ENCODE measurements around the gene SYCN. TPM values are rescaled to one million over a fixed set of nuclear protein-coding genes. Genes with fewer than 3 reads are reported as not detected.
"Not testable (repeated sequence)": the region's sequence is repeated elsewhere in the genome, so short reads cannot be mapped to it uniquely, and the experiment has no call there.

The SYCN gene, protein sequence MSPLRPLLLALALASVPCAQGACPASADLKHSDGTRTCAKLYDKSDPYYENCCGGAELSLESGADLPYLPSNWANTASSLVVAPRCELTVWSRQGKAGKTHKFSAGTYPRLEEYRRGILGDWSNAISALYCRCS
- not detected for polyA plus RNA-seq
- long read RNA-seq, donor 1 = 0 reads
- long read RNA-seq, donor 2 = 0 reads
- long read RNA-seq, donor 3 = 0 reads
- long read RNA-seq, donor 4 = 0 reads
- long read RNA-seq, donor 5 = 0 reads
- long read RNA-seq, donor 6 = 0 reads
- long read RNA-seq, donor 7 = 0 reads
- long read RNA-seq, donor 8 = 0 reads
- long read RNA-seq, donor 9 = 0 reads
- long read RNA-seq, donor 10 = 0 reads
- long read RNA-seq, donor 11 = 0 reads

DNA sequence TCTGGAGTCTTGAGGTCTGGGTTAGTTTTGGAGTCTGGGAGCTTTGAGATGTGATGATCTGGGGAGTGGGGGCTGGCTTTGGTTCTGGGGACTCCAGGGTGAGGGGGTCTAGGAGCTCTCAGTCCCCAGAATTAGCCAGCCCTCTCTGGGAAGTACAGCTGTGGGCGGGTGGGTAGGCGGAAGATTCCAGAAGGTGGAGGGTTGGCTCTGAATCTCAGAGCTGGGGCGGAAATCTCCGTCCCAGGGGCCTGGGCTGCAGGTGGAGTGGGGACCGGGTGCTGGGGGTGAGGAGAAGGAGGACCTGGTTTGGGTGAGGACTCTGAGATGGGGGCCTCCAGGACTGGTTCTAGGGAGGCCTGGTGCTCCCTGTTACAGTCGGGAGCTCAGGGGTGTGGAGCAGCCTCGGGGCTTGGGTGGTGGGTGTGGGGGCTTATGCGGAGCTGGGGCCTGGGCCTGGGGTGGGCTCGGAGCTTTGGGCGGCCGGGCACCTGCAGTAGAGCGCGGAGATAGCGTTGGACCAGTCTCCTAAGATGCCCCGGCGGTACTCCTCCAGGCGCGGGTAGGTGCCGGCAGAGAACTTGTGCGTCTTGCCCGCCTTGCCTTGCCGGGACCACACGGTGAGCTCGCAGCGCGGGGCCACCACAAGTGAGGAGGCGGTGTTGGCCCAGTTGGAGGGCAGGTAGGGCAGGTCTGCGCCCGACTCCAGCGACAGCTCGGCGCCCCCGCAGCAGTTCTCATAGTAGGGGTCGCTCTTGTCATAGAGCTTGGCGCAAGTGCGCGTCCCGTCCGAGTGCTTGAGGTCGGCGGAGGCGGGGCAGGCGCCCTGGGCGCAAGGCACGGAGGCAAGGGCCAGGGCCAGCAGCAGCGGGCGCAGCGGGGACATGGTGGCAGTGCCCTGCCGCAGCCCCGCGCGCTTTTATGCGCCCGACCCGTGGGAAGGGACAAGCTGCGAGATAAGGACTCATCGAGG, at the start of gene SYCN:
SYCN (minus strand) TSS at position 892 of the 970 bp plus-strand sequence; CDS start at position 883, 9 bp downstream.
- H3K27me3 ChIP-seq (ENCODE audit: control insufficient read depth, insufficient read depth, low read length) = peaks cover 46% of the 10 kb centered on the region
- WGBS (ENCODE audit: insufficient coverage, low lambda C conversion rate) = no CpG with 5 or more reads among the region's 57 CpGs
- H3K9me3 ChIP-seq (ENCODE audit: control insufficient read depth, low read depth, low read length) = peaks cover 9% of the 10 kb centered on the region
- DNase-seq = no peak
- no peak within 1 kb of the TSS for H3K4me3 ChIP-seq (ENCODE audit: low read length)
- H3K27ac ChIP-seq (ENCODE audit: low read length) = no peak within 1 kb of the TSS
- no peaks in the 10 kb centered on the region for H3K36me3 ChIP-seq (ENCODE audit: control insufficient read depth, insufficient read depth, low read length)
- H3K4me1 ChIP-seq (ENCODE audit: control insufficient read depth, insufficient read depth, low read length) = peaks cover 13% of the 10 kb centered on the region

DNA sequence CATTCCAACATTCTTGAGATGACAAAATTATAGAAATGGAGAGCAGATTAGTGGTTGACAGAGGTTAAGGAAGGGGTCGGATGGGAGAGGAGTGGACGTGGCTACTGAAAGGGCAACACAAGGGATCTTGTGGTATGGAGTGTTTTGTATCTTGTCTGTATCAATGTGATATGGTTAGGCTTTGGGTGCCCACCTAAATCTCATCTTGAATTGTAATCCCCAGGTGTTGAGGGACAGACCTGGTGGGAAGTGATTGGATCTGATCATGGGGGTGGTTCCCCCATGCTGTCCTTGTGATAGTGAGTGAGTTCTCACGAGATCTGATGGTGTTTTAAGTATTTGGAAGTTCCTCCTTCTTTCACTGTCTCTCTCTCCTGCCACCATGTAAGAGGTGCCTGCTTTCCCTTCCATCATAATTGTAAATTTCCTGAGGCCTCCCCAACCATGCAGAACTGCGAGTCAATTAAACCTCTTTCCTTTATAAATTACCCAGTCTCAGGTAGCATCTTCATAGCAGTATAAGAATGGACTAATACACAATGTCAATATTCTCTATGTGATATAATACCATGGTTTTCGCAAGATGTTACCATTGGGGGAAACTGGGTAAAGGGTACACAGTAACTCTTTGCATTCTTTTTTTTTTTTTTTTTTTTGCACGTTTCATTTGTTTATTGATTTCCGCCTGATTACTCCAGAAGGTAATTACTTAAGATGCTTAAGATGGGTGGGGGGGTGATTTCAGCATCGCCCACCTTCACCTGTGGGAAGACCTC, 49.5 kb upstream of the SYCN start:
- no peaks in the 10 kb centered on the region for H3K36me3 ChIP-seq (ENCODE audit: control insufficient read depth, insufficient read depth, low read length)
- no peaks in the 10 kb centered on the region for H3K9me3 ChIP-seq (ENCODE audit: control insufficient read depth, low read depth, low read length)
- peaks cover 22% of the 10 kb centered on the region for H3K27me3 ChIP-seq (ENCODE audit: control insufficient read depth, insufficient read depth, low read length)
- no peak overlapping the region for H3K4me3 ChIP-seq (ENCODE audit: low read length)
- no peak for DNase-seq
- H3K4me1 ChIP-seq (ENCODE audit: control insufficient read depth, insufficient read depth, low read length) = peaks cover 7% of the 10 kb centered on the region
- 92% methylated on average over 2 of the region's 8 CpGs for WGBS (ENCODE audit: insufficient coverage, low lambda C conversion rate)
- no peak overlapping the region for H3K27ac ChIP-seq (ENCODE audit: low read length)

DNA sequence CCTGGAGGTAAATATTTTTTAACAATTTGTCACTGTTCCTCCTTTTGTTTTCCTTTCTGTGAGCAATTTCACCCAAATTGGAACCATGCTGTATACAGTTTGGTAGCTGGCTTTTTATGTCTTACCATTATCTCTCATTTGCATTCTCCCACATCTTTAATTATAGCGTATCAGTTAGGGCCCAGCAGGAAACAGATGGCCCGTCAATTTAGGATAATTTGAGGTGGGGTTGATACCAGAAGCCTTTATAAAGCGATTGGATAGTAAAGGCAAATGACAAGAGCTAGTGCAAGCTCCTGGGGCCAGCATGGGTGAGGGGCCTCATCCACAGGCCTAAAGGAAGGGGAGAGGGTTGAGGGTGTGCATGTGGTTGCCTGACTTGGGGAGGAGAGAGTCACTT, 48.4 kb upstream of the SYCN start:
- H3K27me3 ChIP-seq (ENCODE audit: control insufficient read depth, insufficient read depth, low read length) = peaks cover 32% of the 10 kb centered on the region
- WGBS (ENCODE audit: insufficient coverage, low lambda C conversion rate) = 80% methylated on average over 1 of the region's 3 CpGs
- H3K4me3 ChIP-seq (ENCODE audit: low read length) = no peak overlapping the region
- no peak overlapping the region for H3K27ac ChIP-seq (ENCODE audit: low read length)
- H3K9me3 ChIP-seq (ENCODE audit: control insufficient read depth, low read depth, low read length) = peaks cover 5% of the 10 kb centered on the region
- peaks cover 12% of the 10 kb centered on the region for H3K4me1 ChIP-seq (ENCODE audit: control insufficient read depth, insufficient read depth, low read length)
- H3K36me3 ChIP-seq (ENCODE audit: control insufficient read depth, insufficient read depth, low read length) = no peaks in the 10 kb centered on the region
- no peak for DNase-seq

DNA sequence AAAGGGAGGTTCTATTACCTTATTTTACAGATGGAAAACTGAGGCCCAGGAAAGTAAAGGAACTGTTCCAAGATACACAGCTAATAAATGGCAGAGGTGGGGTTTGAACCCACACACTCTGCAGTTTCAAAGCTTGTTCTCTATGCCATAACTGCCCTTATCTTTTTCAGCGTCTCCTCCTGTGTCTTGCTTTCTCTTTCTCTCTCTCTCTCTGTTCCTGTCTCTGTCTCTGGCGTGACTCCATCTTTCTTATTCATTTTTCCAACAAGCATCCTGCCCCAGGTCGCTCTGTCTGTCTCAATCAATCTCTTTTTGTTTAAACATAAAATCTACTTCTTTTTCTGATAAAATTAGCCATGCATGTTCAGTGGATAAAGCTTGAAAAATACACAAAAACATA, 47.8 kb upstream of the SYCN start:
- Histone ChIP-seq H3K9me3 (ENCODE audit: control insufficient read depth, low read depth, low read length) (peaks cover 5% of the 10 kb centered on the region), H3K4me1 (ENCODE audit: control insufficient read depth, insufficient read depth, low read length) (peaks cover 17% of the 10 kb centered on the region), H3K27ac (ENCODE audit: low read length) (no peak overlapping the region), H3K27me3 (ENCODE audit: control insufficient read depth, insufficient read depth, low read length) (peaks cover 38% of the 10 kb centered on the region), H3K36me3 (ENCODE audit: control insufficient read depth, insufficient read depth, low read length) (no peaks in the 10 kb centered on the region), H3K4me3 (ENCODE audit: low read length) (no peak overlapping the region)
- WGBS (ENCODE audit: insufficient coverage, low lambda C conversion rate) = 47% methylated on average over 3 of the region's 3 CpGs
- DNase-seq = no peak

DNA sequence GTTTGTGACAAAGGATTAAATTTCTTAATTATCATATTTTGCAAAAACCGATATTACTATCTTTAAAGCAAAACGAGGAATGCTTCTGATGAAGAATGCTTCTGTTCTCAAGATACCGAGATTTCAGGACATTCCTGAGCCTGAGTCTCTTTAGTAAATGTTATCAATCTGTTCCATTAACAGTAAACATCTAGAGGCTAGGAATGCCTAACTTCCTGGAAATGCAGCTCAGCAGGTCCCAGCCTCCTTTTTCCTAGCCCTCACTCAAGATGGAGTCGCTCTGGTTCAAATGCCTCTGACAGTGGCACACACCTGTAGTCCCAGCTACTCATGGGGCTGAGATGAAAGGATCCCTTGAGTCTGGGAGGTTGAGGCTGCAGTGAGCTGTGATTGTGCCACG, 47.0 kb upstream of the SYCN start:
- Histone ChIP-seq H3K36me3 (ENCODE audit: control insufficient read depth, insufficient read depth, low read length) (no peaks in the 10 kb centered on the region), H3K27ac (ENCODE audit: low read length) (no peak overlapping the region), H3K9me3 (ENCODE audit: control insufficient read depth, low read depth, low read length) (peaks cover 5% of the 10 kb centered on the region), H3K4me3 (ENCODE audit: low read length) (no peak overlapping the region), H3K27me3 (ENCODE audit: control insufficient read depth, insufficient read depth, low read length) (peaks cover 36% of the 10 kb centered on the region), H3K4me1 (ENCODE audit: control insufficient read depth, insufficient read depth, low read length) (peaks cover 17% of the 10 kb centered on the region)
- no CpG with 5 or more reads among the region's 5 CpGs for WGBS (ENCODE audit: insufficient coverage, low lambda C conversion rate)
- no peak for DNase-seq

DNA sequence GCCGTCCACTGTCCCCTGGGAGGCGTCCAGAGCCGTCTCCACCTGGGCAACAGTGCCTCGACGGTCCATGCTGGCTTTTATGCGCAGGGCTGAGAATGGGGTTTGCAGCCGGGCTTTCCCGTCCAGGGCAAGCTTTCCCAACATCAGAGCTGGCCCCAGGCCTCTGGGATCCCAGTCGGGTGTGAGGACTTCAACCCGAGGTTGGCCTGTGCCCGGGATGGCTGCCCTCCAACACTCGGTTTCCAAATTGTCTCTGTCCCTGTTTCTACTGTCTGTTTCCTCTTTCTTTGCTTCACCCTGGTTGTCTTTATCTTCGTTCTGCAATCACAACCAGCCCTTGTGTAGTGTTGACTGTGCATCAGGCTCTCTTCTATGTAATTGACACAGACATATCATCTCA, 44.7 kb upstream of the SYCN start, which contains the start of gene IFNL4:
IFNL4 (minus strand) TSS at position 51 of the 400 bp plus-strand sequence.
- 51% methylated on average over 2 of the region's 13 CpGs for WGBS (ENCODE audit: insufficient coverage, low lambda C conversion rate)
- no peak within 1 kb of the TSS for H3K4me3 ChIP-seq (ENCODE audit: low read length)
- H3K27me3 ChIP-seq (ENCODE audit: control insufficient read depth, insufficient read depth, low read length) = peaks cover 36% of the 10 kb centered on the region
- H3K4me1 ChIP-seq (ENCODE audit: control insufficient read depth, insufficient read depth, low read length) = peaks cover 11% of the 10 kb centered on the region
- no peak for DNase-seq
- no peak within 1 kb of the TSS for H3K27ac ChIP-seq (ENCODE audit: low read length)
- peaks cover 5% of the 10 kb centered on the region for H3K9me3 ChIP-seq (ENCODE audit: control insufficient read depth, low read depth, low read length)
- H3K36me3 ChIP-seq (ENCODE audit: control insufficient read depth, insufficient read depth, low read length) = no peaks in the 10 kb centered on the region

DNA sequence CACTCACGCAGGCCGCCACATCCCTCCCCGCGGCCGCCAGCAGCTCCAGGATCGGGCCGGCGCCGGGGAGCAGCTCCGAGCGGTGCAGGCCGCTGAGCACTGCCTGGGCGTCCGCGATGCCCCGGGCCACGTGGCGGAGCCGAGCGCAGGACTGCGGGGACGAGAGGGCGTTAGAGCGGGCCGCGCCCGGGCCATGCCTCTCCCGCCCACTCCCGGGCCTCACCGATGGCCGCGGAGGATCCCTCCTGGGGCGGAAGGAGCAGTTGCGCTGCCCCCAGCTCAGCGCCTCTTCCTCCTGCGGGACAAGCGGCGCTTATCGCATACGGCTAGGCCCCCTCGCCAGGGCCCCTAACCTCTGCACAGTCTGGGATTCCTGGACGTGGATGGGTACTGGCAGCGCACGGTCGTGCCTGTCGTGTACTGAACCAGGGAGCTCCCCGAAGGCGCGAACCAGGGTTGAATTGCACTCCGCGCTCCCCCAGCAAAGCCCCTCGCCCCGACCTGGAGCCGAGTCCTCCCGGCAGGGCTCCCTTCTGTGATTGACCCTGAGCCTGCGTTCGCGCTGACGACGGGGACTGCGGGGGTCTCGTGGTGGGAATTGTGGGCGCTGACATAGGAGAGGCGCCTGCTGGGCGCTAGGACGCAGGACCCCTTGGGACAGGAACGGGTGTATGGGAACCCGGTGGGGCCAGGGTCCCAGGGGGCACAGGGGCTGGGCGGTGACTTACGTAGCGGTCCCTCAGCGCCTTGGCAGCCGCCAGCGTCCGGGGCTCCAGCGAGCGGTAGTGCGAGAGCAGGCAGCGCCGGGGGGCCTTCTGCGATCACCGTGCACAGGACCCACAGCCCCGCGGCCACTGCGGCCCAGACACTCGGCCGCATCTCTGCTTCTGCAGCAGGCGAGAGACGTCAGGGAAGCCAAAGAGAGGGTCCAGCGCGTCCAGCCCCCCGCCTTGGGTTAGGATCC, 43.9 kb upstream of the SYCN start:
- H3K36me3 ChIP-seq (ENCODE audit: control insufficient read depth, insufficient read depth, low read length) = no peaks in the 10 kb centered on the region
- H3K27me3 ChIP-seq (ENCODE audit: control insufficient read depth, insufficient read depth, low read length) = peaks cover 36% of the 10 kb centered on the region
- DNase-seq = peak in 1 of 2 donors; percentile 64
- no peak overlapping the region for H3K27ac ChIP-seq (ENCODE audit: low read length)
- no peak overlapping the region for H3K4me3 ChIP-seq (ENCODE audit: low read length)
- WGBS (ENCODE audit: insufficient coverage, low lambda C conversion rate) = no CpG with 5 or more reads among the region's 92 CpGs
- peaks cover 5% of the 10 kb centered on the region for H3K9me3 ChIP-seq (ENCODE audit: control insufficient read depth, low read depth, low read length)
- H3K4me1 ChIP-seq (ENCODE audit: control insufficient read depth, insufficient read depth, low read length) = peaks cover 11% of the 10 kb centered on the region

DNA sequence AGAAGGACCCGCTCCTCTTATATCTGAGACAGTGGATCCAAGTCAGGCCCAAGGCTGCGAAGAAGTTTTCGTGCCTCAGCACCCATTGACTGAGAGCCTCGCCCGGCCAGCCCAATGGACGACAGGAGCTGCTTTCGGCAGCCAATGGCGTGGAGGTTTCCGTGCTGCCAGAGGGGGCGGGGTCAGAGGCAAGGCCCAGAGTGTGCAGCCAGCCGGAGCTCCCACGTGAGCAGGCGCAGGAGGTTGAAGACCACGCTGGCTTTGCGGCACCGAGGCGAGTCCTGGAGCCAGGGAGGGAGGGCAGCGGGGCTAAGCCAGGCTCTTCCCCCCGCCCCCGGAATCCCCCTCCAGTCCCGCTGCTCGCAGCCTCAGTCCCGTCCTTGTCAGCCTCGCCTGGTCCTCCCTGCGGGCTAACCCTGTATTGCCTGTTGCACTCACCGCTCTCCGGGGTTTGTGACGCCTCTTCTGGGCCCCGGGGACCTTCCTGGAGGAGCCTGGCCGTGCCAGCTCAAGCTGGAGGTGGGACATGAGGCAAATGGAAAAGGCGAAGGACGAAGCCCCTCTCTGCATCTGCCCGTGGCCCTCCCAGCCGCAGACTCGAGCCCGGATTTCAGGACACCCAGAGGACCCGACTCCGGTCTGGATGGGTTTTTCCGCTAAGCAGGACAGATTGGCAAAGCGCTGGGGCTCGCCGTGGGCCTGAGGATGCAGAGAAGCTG, 43.0 kb upstream of the SYCN start:
- peaks cover 11% of the 10 kb centered on the region for H3K4me1 ChIP-seq (ENCODE audit: control insufficient read depth, insufficient read depth, low read length)
- no CpG with 5 or more reads among the region's 42 CpGs for WGBS (ENCODE audit: insufficient coverage, low lambda C conversion rate)
- H3K9me3 ChIP-seq (ENCODE audit: control insufficient read depth, low read depth, low read length) = peaks cover 5% of the 10 kb centered on the region
- no peak overlapping the region for H3K4me3 ChIP-seq (ENCODE audit: low read length)
- peak in 1 of 2 donors; percentile 25 for DNase-seq
- peaks cover 36% of the 10 kb centered on the region for H3K27me3 ChIP-seq (ENCODE audit: control insufficient read depth, insufficient read depth, low read length)
- no peaks in the 10 kb centered on the region for H3K36me3 ChIP-seq (ENCODE audit: control insufficient read depth, insufficient read depth, low read length)
- H3K27ac ChIP-seq (ENCODE audit: low read length) = no peak overlapping the region

DNA sequence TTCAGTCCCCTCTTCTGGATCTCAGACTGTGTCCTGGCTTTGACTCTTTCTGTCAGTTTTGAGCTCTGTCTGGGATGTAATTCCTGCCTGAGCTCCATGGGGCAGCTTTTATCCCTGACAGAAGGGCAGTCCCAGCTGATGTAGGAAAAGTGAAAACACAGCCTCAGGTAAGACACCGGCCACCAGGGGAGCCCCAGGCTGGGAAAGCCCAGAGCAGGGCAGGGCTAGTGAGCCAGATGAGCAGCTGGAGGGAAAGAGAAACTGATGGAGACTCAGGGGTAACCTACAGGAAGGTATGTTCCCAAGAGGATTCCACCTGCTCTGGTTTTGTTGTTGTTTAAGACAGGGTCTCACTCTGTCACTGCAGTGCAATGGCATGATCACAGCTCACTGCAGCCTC, 41.1 kb upstream of the SYCN start:
- H3K36me3 ChIP-seq (ENCODE audit: control insufficient read depth, insufficient read depth, low read length); H3K27ac ChIP-seq (ENCODE audit: low read length); DNase-seq; H3K4me3 ChIP-seq (ENCODE audit: low read length); H3K9me3 ChIP-seq (ENCODE audit: control insufficient read depth, low read depth, low read length): not testable (repeated sequence)
- peaks cover 37% of the 10 kb centered on the region for H3K27me3 ChIP-seq (ENCODE audit: control insufficient read depth, insufficient read depth, low read length)
- peaks cover 11% of the 10 kb centered on the region for H3K4me1 ChIP-seq (ENCODE audit: control insufficient read depth, insufficient read depth, low read length)
- WGBS (ENCODE audit: insufficient coverage, low lambda C conversion rate) = no CpG with 5 or more reads among the region's 1 CpG
